GM21619 (cell line): ENCODE measurements around the gene XIST.
"Not testable (repeated sequence)": the region's sequence is repeated elsewhere in the genome, so short reads cannot be mapped to it uniquely, and the experiment has no call there.

Source experiments
- ATAC-seq: cut with Tn5 transposase; IDR thresholded peaks from one replicate; pipeline ENCODE4 v1.9.1; 2021; ENCODE audit not compliant: unreplicated experiment

The XIST gene

GRCh38 chrX:73840120-73840924, 12.2 kb downstream of the XIST start:
- no peak for ATAC-seq

- ATAC-seq, result no peak
These were observed 13.4 kb downstream of the XIST start for GRCh38 chrX:73839152-73839551.

- ATAC-seq, result no peak
These were observed 14.4 kb downstream of the XIST start for GRCh38 chrX:73838123-73838522.

GRCh38 chrX:73836956-73837477, 15.5 kb downstream of the XIST start:
- no peak for ATAC-seq

- ATAC-seq, result no peak
These were observed 18.3 kb downstream of the XIST start for GRCh38 chrX:73834219-73834618.

- no peak for ATAC-seq
These were observed 20.2 kb downstream of the XIST start for GRCh38 chrX:73832319-73832718.

GRCh38 chrX:73831500-73831899, 21.0 kb downstream of the XIST start:
- ATAC-seq, result no peak

- no peak for ATAC-seq
These were observed 21.8 kb downstream of the XIST start for GRCh38 chrX:73830489-73831414.

- ATAC-seq, result no peak
These were observed 22.5 kb downstream of the XIST start for GRCh38 chrX:73829890-73830466.

GRCh38 chrX:73828080-73828720, 24.3 kb downstream of the XIST start:
- no peak for ATAC-seq

- no peak for ATAC-seq
These were observed 25.1 kb downstream of the XIST start for GRCh38 chrX:73827406-73827805.

GRCh38 chrX:73826996-73827395, 25.5 kb downstream of the XIST start:
- ATAC-seq, result no peak

GRCh38 chrX:73825569-73825968, 26.9 kb downstream of the XIST start:
- no peak for ATAC-seq

- no peak for ATAC-seq
These were observed 29.0 kb downstream of the XIST start for GRCh38 chrX:73823473-73824004.

- no peak for ATAC-seq
These were observed 29.7 kb downstream of the XIST start for GRCh38 chrX:73822775-73823174.

GRCh38 chrX:73821921-73822559, 30.5 kb downstream of the XIST start:
- ATAC-seq, result no peak

- ATAC-seq, result not testable (repeated sequence)
These were observed 32.5 kb downstream of the XIST start for GRCh38 chrX:73819864-73820558.

- no peak for ATAC-seq
These were observed 34.1 kb downstream of the XIST start for GRCh38 chrX:73818200-73819116.
